ENCODE results near the gene FAM124B. TPM values are rescaled to one million over a fixed set of nuclear protein-coding genes. Genes with fewer than 3 reads are reported as not detected.
"Not testable (repeated sequence)": the region's sequence is repeated elsewhere in the genome, so short reads cannot be mapped to it uniquely, and the experiment has no call there.

FAM124B gene
- total RNA-seq, 1 donor from 2014 or later: not detected

DNA sequence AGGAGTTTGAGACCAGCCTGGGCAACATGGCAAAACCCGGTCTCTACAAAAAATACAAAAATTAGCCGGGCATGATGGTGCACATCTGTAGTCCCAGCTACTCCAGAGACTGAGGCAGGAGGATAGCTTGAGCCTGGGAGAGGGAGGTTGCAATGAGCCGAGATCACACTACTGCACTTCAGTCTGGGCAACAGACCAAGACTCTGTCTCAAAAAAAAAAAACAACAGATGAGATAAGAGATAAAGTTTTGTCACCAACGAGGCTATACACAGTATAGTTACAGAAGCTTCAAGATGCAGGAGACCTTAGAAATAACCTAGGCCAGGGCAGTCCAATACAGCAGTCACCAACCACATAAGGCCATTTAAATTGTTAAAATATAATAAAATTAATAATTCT, 9.4 kb downstream of the FAM124B start:
- no peaks in the 10 kb centered on the region for H3K4me1 Mint-ChIP-seq (ENCODE audit: low read depth)
- DNase-seq (ENCODE audit: low spot score, unreplicated experiment): no peak
- H3K27ac Mint-ChIP-seq: no peak overlapping the region
- TF ChIP-seq, protein P1, sequence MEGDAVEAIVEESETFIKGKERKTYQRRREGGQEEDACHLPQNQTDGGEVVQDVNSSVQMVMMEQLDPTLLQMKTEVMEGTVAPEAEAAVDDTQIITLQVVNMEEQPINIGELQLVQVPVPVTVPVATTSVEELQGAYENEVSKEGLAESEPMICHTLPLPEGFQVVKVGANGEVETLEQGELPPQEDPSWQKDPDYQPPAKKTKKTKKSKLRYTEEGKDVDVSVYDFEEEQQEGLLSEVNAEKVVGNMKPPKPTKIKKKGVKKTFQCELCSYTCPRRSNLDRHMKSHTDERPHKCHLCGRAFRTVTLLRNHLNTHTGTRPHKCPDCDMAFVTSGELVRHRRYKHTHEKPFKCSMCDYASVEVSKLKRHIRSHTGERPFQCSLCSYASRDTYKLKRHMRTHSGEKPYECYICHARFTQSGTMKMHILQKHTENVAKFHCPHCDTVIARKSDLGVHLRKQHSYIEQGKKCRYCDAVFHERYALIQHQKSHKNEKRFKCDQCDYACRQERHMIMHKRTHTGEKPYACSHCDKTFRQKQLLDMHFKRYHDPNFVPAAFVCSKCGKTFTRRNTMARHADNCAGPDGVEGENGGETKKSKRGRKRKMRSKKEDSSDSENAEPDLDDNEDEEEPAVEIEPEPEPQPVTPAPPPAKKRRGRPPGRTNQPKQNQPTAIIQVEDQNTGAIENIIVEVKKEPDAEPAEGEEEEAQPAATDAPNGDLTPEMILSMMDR (IDR thresholded peaks at IDR 0.05; ENCODE audit: unreplicated experiment): no peak
- H3K27me3 Mint-ChIP-seq: no peaks in the 10 kb centered on the region
- no peaks in the 10 kb centered on the region for H3K36me3 Mint-ChIP-seq (ENCODE audit: insufficient read depth)
- H3K4me3 Mint-ChIP-seq (ENCODE audit: low read depth): no peak overlapping the region
- H3K9me3 Mint-ChIP-seq (ENCODE audit: low read depth): peaks cover 7% of the 10 kb centered on the region

- Mint-ChIP-seq H3K4me1 (ENCODE audit: low read depth) (no peaks in the 10 kb centered on the region), H3K27me3 (no peaks in the 10 kb centered on the region), H3K36me3 (ENCODE audit: insufficient read depth) (no peaks in the 10 kb centered on the region), H3K9me3 (ENCODE audit: low read depth) (no peaks in the 10 kb centered on the region), H3K4me3 (ENCODE audit: low read depth) (no peak overlapping the region), H3K27ac (no peak overlapping the region)
- TF ChIP-seq, protein P1 (IDR thresholded peaks at IDR 0.05; ENCODE audit: unreplicated experiment): no peak
- no peak for DNase-seq (ENCODE audit: low spot score, unreplicated experiment)
Measured at GRCh38 chr2:224389317-224389716, 12.6 kb downstream of the FAM124B start.

DNA sequence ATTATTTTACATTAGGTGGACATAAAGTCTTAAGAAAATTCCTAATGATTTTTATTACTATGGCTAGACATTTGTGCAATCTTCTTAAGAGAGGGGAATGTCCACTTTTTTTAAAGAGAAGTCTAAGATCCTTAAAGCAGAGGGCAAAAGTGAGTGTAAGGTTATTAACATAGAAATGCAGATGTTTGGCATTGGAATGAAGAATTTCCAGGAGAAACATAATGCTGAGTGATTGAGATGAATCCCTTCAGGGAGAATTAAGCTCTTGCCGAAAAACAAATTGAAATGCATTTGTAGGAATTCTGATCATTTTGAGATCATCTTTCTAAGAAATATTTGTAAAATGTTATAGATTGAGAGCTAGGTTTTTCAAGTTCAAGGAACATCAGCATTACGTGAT, 15.0 kb downstream of the FAM124B start:
- TF ChIP-seq, protein P1 (IDR thresholded peaks at IDR 0.05; ENCODE audit: unreplicated experiment): no peak
- H3K4me3 Mint-ChIP-seq (ENCODE audit: low read depth): no peak overlapping the region

GRCh38 chr2:224382973-224383555, 18.8 kb downstream of the FAM124B start:
- H3K36me3 Mint-ChIP-seq (ENCODE audit: insufficient read depth): no peaks in the 10 kb centered on the region
- no peak overlapping the region for H3K4me3 Mint-ChIP-seq (ENCODE audit: low read depth)
- H3K4me1 Mint-ChIP-seq (ENCODE audit: low read depth): peaks cover 2% of the 10 kb centered on the region
- no peak for DNase-seq (ENCODE audit: low spot score, unreplicated experiment)
- H3K27me3 Mint-ChIP-seq: no peaks in the 10 kb centered on the region
- H3K9me3 Mint-ChIP-seq (ENCODE audit: low read depth): no peaks in the 10 kb centered on the region
- no peak overlapping the region for H3K27ac Mint-ChIP-seq
- TF ChIP-seq, protein P1 (IDR thresholded peaks at IDR 0.05; ENCODE audit: unreplicated experiment): no peak

More for the DNA sequence above, 15.0 kb downstream of the FAM124B start:
- Mint-ChIP-seq H3K27ac (no peak overlapping the region), H3K4me1 (ENCODE audit: low read depth) (no peaks in the 10 kb centered on the region), H3K36me3 (ENCODE audit: insufficient read depth) (no peaks in the 10 kb centered on the region), H3K27me3 (no peaks in the 10 kb centered on the region), H3K9me3 (ENCODE audit: low read depth) (no peaks in the 10 kb centered on the region)
- DNase-seq (ENCODE audit: low spot score, unreplicated experiment): no peak

GRCh38 chr2:224382280-224382647, 19.6 kb downstream of the FAM124B start:
- H3K9me3 Mint-ChIP-seq (ENCODE audit: low read depth); H3K27ac Mint-ChIP-seq; H3K27me3 Mint-ChIP-seq: not testable (repeated sequence)

GRCh38 chr2:224381521-224382279, 20.2 kb downstream of the FAM124B start:
- DNase-seq (ENCODE audit: low spot score, unreplicated experiment): no peak
- TF ChIP-seq, protein P1 (IDR thresholded peaks at IDR 0.05; ENCODE audit: unreplicated experiment): no peak
- no peak overlapping the region for H3K4me3 Mint-ChIP-seq (ENCODE audit: low read depth)
- H3K27me3 Mint-ChIP-seq: no peaks in the 10 kb centered on the region
- peaks cover 2% of the 10 kb centered on the region for H3K4me1 Mint-ChIP-seq (ENCODE audit: low read depth)
- H3K9me3 Mint-ChIP-seq (ENCODE audit: low read depth): no peaks in the 10 kb centered on the region
- no peaks in the 10 kb centered on the region for H3K36me3 Mint-ChIP-seq (ENCODE audit: insufficient read depth)
- H3K27ac Mint-ChIP-seq: no peak overlapping the region

More at GRCh38 chr2:224382280-224382647, 19.6 kb downstream of the FAM124B start:
- H3K4me1 Mint-ChIP-seq (ENCODE audit: low read depth); H3K4me3 Mint-ChIP-seq (ENCODE audit: low read depth); DNase-seq (ENCODE audit: low spot score, unreplicated experiment); H3K36me3 Mint-ChIP-seq (ENCODE audit: insufficient read depth): not testable (repeated sequence)

Data from progenitor cell of endocrine pancreas (in vitro differentiated cells).